KMS-11 (cell line): ENCODE results near the gene CDK11A.
"Not testable (repeated sequence)": the region's sequence is repeated elsewhere in the genome, so short reads cannot be mapped to it uniquely, and the experiment has no call there.

ENCODE experiments used
- H2AFZ ChIP-seq: fragments of 200-600 bp; sonication (generic); 2 replicates; pipeline ENCODE4 v1.6.1; 2016; ENCODE audit warnings: antibody characterized with exemption, mixed run types, low read depth
- H3K27ac ChIP-seq: fragments of 200-600 bp; sonication (generic); 2 replicates; pipeline ENCODE4 v1.6.1; 2016; ENCODE audit warnings: mild to moderate bottlenecking, mixed run types
- H3K27me3 ChIP-seq: fragments of 200-600 bp; sonication (generic); 2 replicates; pipeline ENCODE4 v1.6.1; 2017; ENCODE audit warnings: mild to moderate bottlenecking, low read depth, mixed run types, moderate library complexity; ENCODE audit not compliant: insufficient read depth
- H3K36me3 ChIP-seq: fragments of 200-600 bp; sonication (generic); 2 replicates; pipeline ENCODE4 v1.6.1; 2017; ENCODE audit warnings: mild to moderate bottlenecking, mixed run types; ENCODE audit not compliant: insufficient read depth
- H3K4me1 ChIP-seq: fragments of 200-600 bp; sonication (generic); 2 replicates; pipeline ENCODE4 v1.6.1; 2016; ENCODE audit warnings: mild to moderate bottlenecking, low read depth, mixed run types; ENCODE audit not compliant: poor library complexity, severe bottlenecking
- H3K4me2 ChIP-seq: fragments of 200-600 bp; sonication (generic); 2 replicates; pipeline ENCODE4 v1.7.0; 2016; ENCODE audit warnings: mild to moderate bottlenecking, mixed run types
- H3K4me3 ChIP-seq: fragments of 200-600 bp; sonication (generic); IDR thresholded peaks from 2 replicates; pipeline ENCODE4 v1.6.1; 2017; ENCODE audit warnings: low read depth, low read length, mixed read lengths; ENCODE audit not compliant: insufficient read depth
- H3K79me2 ChIP-seq: fragments of 200-600 bp; sonication (generic); 2 replicates; pipeline ENCODE4 v1.6.1; 2016; ENCODE audit warnings: low read depth, mixed run types; ENCODE audit not compliant: insufficient read depth
- H3K9ac ChIP-seq: fragments of 200-600 bp; sonication (generic); 2 replicates; pipeline ENCODE4 v1.6.1; 2016; ENCODE audit warnings: mild to moderate bottlenecking, mixed run types
- H4K20me1 ChIP-seq: fragments of 200-600 bp; sonication (generic); 2 replicates; pipeline ENCODE4 v1.6.1; 2016; ENCODE audit warnings: mild to moderate bottlenecking, mixed run types; ENCODE audit not compliant: insufficient read depth
- TF ChIP-seq, protein P1 (sequence below): fragments of 200-600 bp; sonication (generic); conservative IDR thresholded peaks from 2 replicates; pipeline ENCODE4 v1.6.1; 2017; ENCODE audit warnings: low read depth, mild to moderate bottlenecking, antibody characterized with exemption, low read length, moderate library complexity, mixed read lengths

Gene CDK11A

DNA sequence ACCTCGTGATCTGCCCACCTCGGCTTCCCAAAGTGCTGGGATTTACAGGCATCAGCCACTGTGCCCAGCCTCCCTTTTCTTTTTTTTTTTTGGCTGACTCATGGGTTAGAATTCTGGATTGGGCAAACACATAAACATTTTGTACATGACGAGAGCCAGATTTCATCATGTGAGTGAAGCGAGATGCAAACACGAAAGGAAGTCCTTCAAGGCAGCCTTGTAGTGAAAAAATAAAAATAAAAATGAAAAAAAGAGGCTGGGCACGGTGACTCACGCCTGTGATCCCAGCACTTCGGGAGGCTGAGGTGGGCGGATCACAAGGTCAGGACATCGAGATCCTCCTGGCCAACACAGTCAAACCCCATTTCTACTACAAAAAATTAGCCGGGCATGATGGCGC, 16.9 kb upstream of the CDK11A start:
- not testable (repeated sequence) for H3K4me2 ChIP-seq, H4K20me1 ChIP-seq, H3K27me3 ChIP-seq, H3K27ac ChIP-seq, H3K4me3 ChIP-seq, H3K79me2 ChIP-seq, H3K9ac ChIP-seq, H2AFZ ChIP-seq, H3K36me3 ChIP-seq
- peaks cover 14% of the 10 kb centered on the region for H3K4me1 ChIP-seq

DNA sequence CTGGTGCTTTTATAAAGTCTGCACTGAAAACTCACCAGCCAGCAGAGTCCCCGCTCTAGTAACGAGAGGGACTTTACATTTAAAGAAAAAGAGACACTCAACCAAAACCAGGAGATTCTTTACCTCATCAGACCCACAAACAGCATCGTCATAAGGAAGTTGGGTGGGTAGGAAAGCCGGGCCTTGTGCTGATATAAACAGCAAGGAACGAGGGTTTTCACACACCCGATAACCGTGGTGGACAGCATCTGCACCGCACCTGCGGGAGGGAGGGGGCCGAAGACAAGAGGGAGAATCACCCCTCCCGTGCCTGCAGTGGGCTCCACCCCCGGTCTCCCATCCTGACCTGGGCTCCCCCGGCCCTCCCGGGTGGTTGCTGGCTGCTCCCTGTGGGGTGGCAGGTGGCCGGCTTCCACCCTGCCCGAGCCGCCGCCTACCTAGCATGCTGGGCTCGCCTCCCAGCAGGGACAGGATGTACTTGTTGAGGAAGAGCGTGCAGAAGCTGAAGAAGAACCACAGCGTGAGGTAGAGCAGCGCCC, 14.7 kb upstream of the CDK11A start:
- not testable (repeated sequence) for H3K79me2 ChIP-seq, H3K9ac ChIP-seq, H3K4me3 ChIP-seq, H3K27me3 ChIP-seq, H3K36me3 ChIP-seq, H4K20me1 ChIP-seq, H2AFZ ChIP-seq
- peaks cover 14% of the 10 kb centered on the region for H3K4me1 ChIP-seq
- H3K27ac ChIP-seq: peak overlapping the region; percentile 52; the same call in 1 of the 2 replicates
- peak overlapping the region; percentile 21; the same call in 1 of the 2 replicates for H3K4me2 ChIP-seq

DNA sequence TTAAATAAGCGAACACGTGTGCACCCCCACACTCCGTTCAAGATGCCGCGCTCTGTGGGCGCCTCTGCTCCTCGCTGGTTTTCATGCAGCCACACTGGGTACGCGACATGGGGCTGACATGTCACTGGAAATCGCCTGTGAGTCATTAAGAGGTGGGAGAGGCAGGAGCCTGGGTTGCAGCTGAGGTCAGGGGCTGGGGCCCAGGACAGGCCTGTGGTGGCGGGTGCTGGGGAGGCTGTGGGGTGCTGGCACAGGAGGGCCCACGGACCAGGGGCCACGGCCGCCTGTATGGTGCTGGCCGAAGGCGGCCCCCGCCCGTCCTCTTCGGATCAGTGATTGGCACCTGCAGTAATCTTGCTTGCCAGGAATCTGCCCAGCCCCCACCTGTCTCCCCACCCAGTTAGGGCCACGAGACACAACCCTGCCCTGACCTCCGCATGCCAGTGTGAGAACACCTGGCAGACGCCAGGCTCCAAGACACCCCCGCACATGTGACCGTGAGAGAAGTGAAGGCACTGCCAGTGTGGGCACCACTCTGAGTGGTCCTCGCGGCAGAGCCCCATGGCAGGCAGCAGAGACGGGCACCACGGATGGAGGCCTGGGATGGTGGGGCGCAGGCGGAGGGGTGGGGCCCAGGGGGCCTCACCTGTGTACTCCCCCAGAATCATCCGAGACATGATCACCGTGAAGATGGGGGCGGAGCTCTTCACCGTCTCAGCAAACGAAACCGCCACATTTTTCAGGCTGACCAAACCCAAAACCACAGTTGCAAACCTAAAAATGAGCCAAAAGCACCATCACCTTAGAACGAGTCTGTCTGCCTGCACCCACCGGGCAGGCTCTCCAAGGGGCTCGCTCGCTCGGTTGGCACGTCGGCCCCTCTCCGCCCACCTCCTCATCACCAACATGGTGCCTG, 13.8 kb upstream of the CDK11A start:
- Histone ChIP-seq H3K27ac (peak overlapping the region; percentile 59), H3K4me2 (peak overlapping the region; percentile 14), H3K4me1 (peaks cover 10% of the 10 kb centered on the region)
- not testable (repeated sequence) for H3K27me3 ChIP-seq, H3K36me3 ChIP-seq, H4K20me1 ChIP-seq, H3K79me2 ChIP-seq, H3K9ac ChIP-seq, H3K4me3 ChIP-seq, H2AFZ ChIP-seq

DNA sequence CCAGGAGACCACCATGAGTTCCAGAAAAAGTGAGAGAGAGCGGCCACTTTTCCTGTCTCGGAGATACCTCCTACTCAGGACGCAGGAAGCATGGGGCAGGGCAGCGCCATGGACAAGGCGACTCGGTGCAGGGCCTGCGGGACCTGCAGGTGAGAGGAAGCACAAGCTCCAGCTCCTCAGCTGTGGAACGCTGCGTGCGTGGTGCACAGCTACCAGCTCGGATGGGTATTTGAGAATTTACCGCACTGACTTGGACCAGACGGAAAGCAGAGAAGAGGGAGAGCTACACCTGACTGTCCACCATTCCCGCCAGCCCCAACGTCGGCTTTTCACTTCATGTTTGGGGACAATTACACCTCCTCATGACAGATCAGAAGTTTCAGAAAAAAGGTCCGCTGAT, 8.2 kb upstream of the CDK11A start:
- H3K79me2 ChIP-seq: peaks cover 4% of the 10 kb centered on the region; the same call in 1 of the 2 replicates

DNA sequence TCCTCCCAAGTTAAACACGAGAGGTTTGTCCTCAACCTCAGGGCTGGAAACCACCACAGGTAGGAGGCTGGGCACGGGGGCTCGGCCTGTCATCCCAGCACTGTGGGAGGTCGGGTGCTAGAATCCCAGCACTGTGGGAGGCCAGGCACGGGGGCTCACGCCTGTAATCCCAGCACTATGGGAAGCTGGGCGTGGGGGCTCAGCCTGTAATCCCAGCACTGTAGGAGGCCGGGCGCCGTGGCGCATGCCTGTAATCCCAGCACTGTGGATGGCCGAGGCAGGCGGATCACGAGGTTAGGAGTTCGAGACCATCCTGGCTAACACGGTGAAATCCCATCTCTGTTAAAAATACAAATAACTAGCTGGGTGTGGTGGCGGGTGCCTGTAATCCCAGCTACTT, 6.7 kb upstream of the CDK11A start:
- TF ChIP-seq, protein P1, sequence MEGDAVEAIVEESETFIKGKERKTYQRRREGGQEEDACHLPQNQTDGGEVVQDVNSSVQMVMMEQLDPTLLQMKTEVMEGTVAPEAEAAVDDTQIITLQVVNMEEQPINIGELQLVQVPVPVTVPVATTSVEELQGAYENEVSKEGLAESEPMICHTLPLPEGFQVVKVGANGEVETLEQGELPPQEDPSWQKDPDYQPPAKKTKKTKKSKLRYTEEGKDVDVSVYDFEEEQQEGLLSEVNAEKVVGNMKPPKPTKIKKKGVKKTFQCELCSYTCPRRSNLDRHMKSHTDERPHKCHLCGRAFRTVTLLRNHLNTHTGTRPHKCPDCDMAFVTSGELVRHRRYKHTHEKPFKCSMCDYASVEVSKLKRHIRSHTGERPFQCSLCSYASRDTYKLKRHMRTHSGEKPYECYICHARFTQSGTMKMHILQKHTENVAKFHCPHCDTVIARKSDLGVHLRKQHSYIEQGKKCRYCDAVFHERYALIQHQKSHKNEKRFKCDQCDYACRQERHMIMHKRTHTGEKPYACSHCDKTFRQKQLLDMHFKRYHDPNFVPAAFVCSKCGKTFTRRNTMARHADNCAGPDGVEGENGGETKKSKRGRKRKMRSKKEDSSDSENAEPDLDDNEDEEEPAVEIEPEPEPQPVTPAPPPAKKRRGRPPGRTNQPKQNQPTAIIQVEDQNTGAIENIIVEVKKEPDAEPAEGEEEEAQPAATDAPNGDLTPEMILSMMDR: no peak
- Histone ChIP-seq H3K27ac (no peak overlapping the region), H4K20me1 (no peaks in the 10 kb centered on the region), H3K4me3 (no peak overlapping the region), H3K4me1 (no peaks in the 10 kb centered on the region), H2AFZ (no peak overlapping the region), H3K27me3 (no peaks in the 10 kb centered on the region), H3K4me2 (no peak overlapping the region), H3K36me3 (no peaks in the 10 kb centered on the region), H3K79me2 (no peaks in the 10 kb centered on the region), H3K9ac (no peak overlapping the region)

More for the DNA sequence above, 8.2 kb upstream of the CDK11A start:
- H3K27me3 ChIP-seq: no peaks in the 10 kb centered on the region
- TF ChIP-seq, protein P1: no peak
- no peak overlapping the region for H3K4me2 ChIP-seq
- peaks cover 6% of the 10 kb centered on the region for H3K4me1 ChIP-seq
- H3K9ac ChIP-seq: no peak overlapping the region
- no peak overlapping the region for H2AFZ ChIP-seq
- H4K20me1 ChIP-seq: no peaks in the 10 kb centered on the region
- no peaks in the 10 kb centered on the region for H3K36me3 ChIP-seq
- no peak overlapping the region for H3K27ac ChIP-seq
- H3K4me3 ChIP-seq: no peak overlapping the region

DNA sequence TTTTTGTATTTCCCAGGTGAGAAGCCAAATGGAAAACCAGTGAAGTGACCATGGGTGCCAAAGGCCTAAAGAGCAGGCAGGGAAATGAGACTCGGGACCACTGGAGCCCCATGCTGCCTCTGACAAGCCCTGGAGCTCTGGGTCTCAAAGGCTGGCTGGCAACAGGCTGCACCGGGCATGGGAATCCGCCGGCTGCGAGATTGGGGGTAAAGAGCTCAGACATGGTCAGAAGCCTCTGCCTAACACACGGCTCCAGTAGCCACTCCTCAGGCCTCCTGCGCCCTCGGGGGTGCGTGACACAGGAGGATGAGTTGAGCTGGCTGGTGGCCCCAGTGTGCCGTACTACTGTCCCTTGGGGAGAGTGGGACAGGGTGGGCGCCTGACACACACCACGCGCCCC, 6.1 kb upstream of the CDK11A start:
- H3K9ac ChIP-seq, H3K36me3 ChIP-seq, H3K4me2 ChIP-seq, H3K79me2 ChIP-seq, H2AFZ ChIP-seq, H3K4me3 ChIP-seq, H3K27me3 ChIP-seq, H3K27ac ChIP-seq, H3K4me1 ChIP-seq, H4K20me1 ChIP-seq: not testable (repeated sequence)

DNA sequence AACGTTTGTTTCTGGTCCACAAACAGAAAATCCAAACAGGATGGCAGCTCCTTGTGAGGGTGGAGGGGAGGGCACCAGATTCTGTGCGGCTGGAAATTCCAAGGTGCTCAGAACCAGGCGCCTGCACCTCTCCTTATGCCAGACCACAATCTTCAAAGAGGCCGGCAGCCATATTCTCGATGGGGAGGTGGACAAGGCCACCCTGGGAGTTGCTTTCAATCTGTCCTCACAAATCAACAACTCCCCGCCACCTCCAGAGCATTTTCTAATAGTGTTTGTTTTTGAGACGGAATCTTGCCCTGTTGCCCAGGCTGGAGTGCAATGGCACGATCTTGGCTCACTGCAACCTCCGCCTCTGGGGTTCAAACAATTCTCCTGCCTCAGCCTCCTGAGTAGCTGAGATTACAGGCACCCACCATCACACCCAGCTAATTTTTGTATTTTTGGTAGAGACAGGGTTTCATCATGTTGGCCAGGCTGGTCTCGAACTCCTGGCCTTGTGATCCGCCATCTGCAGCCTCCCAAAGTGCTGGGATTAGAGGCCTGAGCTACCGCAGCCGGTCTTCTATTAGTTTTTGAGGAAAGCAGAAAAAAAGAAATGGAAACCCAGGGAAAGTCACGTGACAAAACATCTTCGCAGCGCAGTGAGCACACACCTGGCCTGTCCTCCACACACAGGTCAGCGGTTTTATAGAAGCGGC, 5.1 kb upstream of the CDK11A start:
- not testable (repeated sequence) for H3K4me1 ChIP-seq, H3K36me3 ChIP-seq, H3K9ac ChIP-seq, H4K20me1 ChIP-seq, H3K79me2 ChIP-seq, H3K27ac ChIP-seq, H2AFZ ChIP-seq, H3K4me2 ChIP-seq, H3K27me3 ChIP-seq, H3K4me3 ChIP-seq

DNA sequence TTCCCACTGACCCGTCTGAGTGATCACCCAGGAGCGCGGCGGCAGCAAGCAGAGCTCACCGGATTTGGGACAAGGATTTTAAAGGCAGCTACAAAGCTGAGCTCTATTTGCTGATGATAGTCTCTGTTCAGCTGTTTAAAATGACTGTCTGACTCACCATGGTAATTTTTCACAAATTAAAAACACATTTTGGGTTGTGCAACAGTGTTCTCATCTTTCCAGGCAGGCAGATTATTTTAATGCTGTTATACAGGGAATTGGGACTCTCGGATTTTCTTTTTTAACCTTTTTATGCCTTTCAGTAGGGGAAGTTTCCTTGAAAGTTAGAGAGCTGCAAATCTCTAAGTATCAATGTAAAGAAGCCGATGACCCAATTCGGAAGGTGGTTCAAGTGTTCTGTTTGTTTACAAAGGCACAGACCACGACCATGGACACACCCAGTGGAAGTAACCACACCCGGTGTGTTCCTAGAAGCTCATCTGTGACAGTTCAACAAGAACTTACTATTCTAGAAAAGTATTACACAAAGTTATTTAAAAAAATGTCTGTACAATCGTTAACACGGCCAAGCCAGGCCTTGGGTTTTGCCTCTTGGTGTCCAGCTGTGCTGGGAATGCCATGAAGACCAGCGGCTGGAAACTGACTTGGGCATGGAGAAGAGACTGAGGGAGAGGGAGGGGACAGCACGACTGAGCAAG, 4.3 kb upstream of the CDK11A start:
- not testable (repeated sequence) for H3K79me2 ChIP-seq, H3K27me3 ChIP-seq, H3K36me3 ChIP-seq, H3K4me1 ChIP-seq, H3K4me2 ChIP-seq, H3K27ac ChIP-seq, H3K4me3 ChIP-seq, H2AFZ ChIP-seq, H3K9ac ChIP-seq, H4K20me1 ChIP-seq
